GM10248 (cell line): ENCODE data around the gene PCNX3.

Source experiments
- CTCF ChIA-PET: fragments of 300-600 bp; sonication (Branson Sonifier 250); formaldehyde crosslinking; extraction: SDS; loops from one replicate; lab custom pipeline; 2021; ENCODE audit warnings: antibody characterized with exemption; lab: Yijun Ruan, JAX
- POLR2A ChIA-PET: fragments of 350-650 bp; sonication (Branson Sonifier 250); formaldehyde crosslinking; extraction: SDS; loops from one replicate; lab custom pipeline; 2020; ENCODE audit warnings: antibody characterized with exemption; lab: Yijun Ruan, JAX
- DNase-seq: peaks from one replicate; pipeline ENCODE4 v3.0.0; 2012; ENCODE audit errors: extremely low spot score
- CTCF ChIP-seq: IDR thresholded peaks from 2 replicates; pipeline ENCODE4 v1.5.1; 2012; ENCODE audit warnings: mild to moderate bottlenecking, low read depth; ENCODE audit errors: extremely low read depth, missing control alignments, control extremely low read depth

The PCNX3 gene

GRCh38 chr11:65616575-65617001, 1.0 kb downstream of the PCNX3 start:
- no peak for TF ChIP-seq CTCF
- ChIA-PET CTCF (interaction anchor here (0.7 to 2.0 kb wide), 6 partner anchors 9 to 65 kb away, joined by 3 to 24 read pairs (median 3); partner anchors contain the start of gene SIPA1), POLR2A (no interaction called here)
- DNase-seq: no peak

GRCh38 chr11:65617136-65617850, 1.7 kb downstream of the PCNX3 start:
- ChIA-PET CTCF (interaction anchor here (0.7 to 2.0 kb wide), 6 partner anchors 9 to 66 kb away, joined by 3 to 24 read pairs (median 3); partner anchors contain the start of gene SIPA1), POLR2A (no interaction called here)
- no peak for TF ChIP-seq CTCF
- DNase-seq: no peak

- TF ChIP-seq CTCF: no peak
- DNase-seq: no peak
- POLR2A ChIA-PET: no interaction called here
- CTCF ChIA-PET: interaction anchor here (1.0 to 2.0 kb wide), 4 partner anchors 8 to 36 kb away, joined by 3 to 24 read pairs (median 4); partner anchors contain the start of gene SIPA1
These were observed 2.6 kb downstream of the PCNX3 start for GRCh38 chr11:65617990-65618751.

GRCh38 chr11:65618763-65619162, 3.2 kb downstream of the PCNX3 start:
- no peak for TF ChIP-seq CTCF
- DNase-seq: no peak
- ChIA-PET CTCF (interaction anchor here (1.0 to 1.3 kb wide), 2 partner anchors 20 to 35 kb away, joined by 3 to 4 read pairs; partner anchors contain the start of gene SIPA1), POLR2A (no interaction called here)

- ChIA-PET POLR2A (no interaction called here), CTCF (interaction anchor here (1.3 to 1.6 kb wide), 3 partner anchors 19 to 160 kb away, joined by 4 read pairs; partner anchors contain the start of gene SIPA1)
- no peak for TF ChIP-seq CTCF
- DNase-seq: no peak
These were observed 3.8 kb downstream of the PCNX3 start for GRCh38 chr11:65619281-65619928.

- no peak for TF ChIP-seq CTCF
- no peak for DNase-seq
- ChIA-PET POLR2A (no interaction called here), CTCF (interaction anchor here (1.3 to 1.6 kb wide), 3 partner anchors 17 to 159 kb away, joined by 4 to 6 read pairs (median 4); partner anchors contain the start of gene SIPA1)
These were observed 5.1 kb downstream of the PCNX3 start for GRCh38 chr11:65620666-65621065.
